GM12878 (cell line): ENCODE data around the gene FSIP1.

Source experiments
- ATF7 ChIP-seq: fragments of 450-650 bp; IDR thresholded peaks from 2 replicates; pipeline ENCODE4 v1.6.1; 2016; ENCODE audit warnings: low read depth, mild to moderate bottlenecking
- CREM ChIP-seq: IDR thresholded peaks from 2 replicates; pipeline ENCODE4 v1.6.1; 2014; ENCODE audit warnings: antibody characterized with exemption, low read depth
- E2F8 ChIP-seq: fragments of 450-650 bp; IDR thresholded peaks from 2 replicates; pipeline ENCODE4 v1.6.1; 2018; ENCODE audit warnings: mild to moderate bottlenecking, low read depth, moderate library complexity; ENCODE audit not compliant: partially characterized antibody
- E4F1 ChIP-seq: fragments of 450-650 bp; IDR thresholded peaks from 2 replicates; pipeline ENCODE4 v1.6.1; 2018; ENCODE audit warnings: borderline replicate concordance, mild to moderate bottlenecking; ENCODE audit not compliant: partially characterized antibody
- EGR1 ChIP-seq, 2 experiments: IDR thresholded peaks; 1 replicate in 1 of 2; 2 replicates in 1 of 2; pipeline ENCODE4 v1.6.1; 2011 to 2012; ENCODE audit warnings: low read depth in 2 of 2, low read length in 2 of 2, borderline replicate concordance in 1 of 2, mild to moderate bottlenecking in 1 of 2, moderate library complexity in 1 of 2
- MXI1 ChIP-seq: fragments of 150-350 bp; IDR thresholded peaks from 2 replicates; pipeline ENCODE4 v1.6.1; 2011; ENCODE audit warnings: low read depth, mild to moderate bottlenecking, inconsistent platforms, low read length, improper control_type of control experiment
- POLR2AphosphoS5 ChIP-seq: IDR thresholded peaks from 2 replicates; pipeline ENCODE4 v1.6.1; 2011; ENCODE audit warnings: mild to moderate bottlenecking, low read length, inconsistent platforms
- REST ChIP-seq: IDR thresholded peaks from 2 replicates; pipeline ENCODE4 v1.6.1; 2012; ENCODE audit warnings: mild to moderate bottlenecking, low read depth, low read length
- TAF1 ChIP-seq: IDR thresholded peaks from 2 replicates; pipeline ENCODE4 v1.6.1; 2011; ENCODE audit warnings: mild to moderate bottlenecking, low read depth, low read length, borderline replicate concordance
- TF ChIP-seq, protein P1 (sequence below), 3 experiments: IDR thresholded peaks in 2 of 3; conservative IDR thresholded peaks in 1 of 3; 2 replicates each; pipeline ENCODE4 v1.5.1; 2011; ENCODE audit warnings: low read depth in 3 of 3, low read length in 3 of 3, mild to moderate bottlenecking in 3 of 3, control low read depth in 2 of 3, moderate library complexity in 2 of 3, inconsistent platforms in 1 of 3, mixed read lengths in 1 of 3; ENCODE audit not compliant: control insufficient read depth in 2 of 3, insufficient read depth in 1 of 3; ENCODE audit errors: extremely low read depth in 1 of 3
- TF ChIP-seq, protein P2 (sequence below): IDR thresholded peaks from 2 replicates; pipeline ENCODE4 v1.6.1; 2012; ENCODE audit warnings: low read depth, low read length, improper control_type of control experiment

- TF ChIP-seq, protein P1, sequence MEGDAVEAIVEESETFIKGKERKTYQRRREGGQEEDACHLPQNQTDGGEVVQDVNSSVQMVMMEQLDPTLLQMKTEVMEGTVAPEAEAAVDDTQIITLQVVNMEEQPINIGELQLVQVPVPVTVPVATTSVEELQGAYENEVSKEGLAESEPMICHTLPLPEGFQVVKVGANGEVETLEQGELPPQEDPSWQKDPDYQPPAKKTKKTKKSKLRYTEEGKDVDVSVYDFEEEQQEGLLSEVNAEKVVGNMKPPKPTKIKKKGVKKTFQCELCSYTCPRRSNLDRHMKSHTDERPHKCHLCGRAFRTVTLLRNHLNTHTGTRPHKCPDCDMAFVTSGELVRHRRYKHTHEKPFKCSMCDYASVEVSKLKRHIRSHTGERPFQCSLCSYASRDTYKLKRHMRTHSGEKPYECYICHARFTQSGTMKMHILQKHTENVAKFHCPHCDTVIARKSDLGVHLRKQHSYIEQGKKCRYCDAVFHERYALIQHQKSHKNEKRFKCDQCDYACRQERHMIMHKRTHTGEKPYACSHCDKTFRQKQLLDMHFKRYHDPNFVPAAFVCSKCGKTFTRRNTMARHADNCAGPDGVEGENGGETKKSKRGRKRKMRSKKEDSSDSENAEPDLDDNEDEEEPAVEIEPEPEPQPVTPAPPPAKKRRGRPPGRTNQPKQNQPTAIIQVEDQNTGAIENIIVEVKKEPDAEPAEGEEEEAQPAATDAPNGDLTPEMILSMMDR (IDR thresholded peaks at IDR 0.05 in 2 of 3, conservative IDR thresholded peaks at IDR 0.05 in 1 of 3; ENCODE audit: control insufficient read depth in 2 of 3, extremely low read depth in 1 of 3, insufficient read depth in 1 of 3, low read depth in 3 of 3, low read length in 3 of 3) = no peak
- TF ChIP-seq ATF7 (no peak), TAF1 (no peak), MXI1 (no peak), POLR2AphosphoS5 (no peak), E2F8 (no peak), CREM (no peak), E4F1 (no peak), REST (no peak), EGR1 (IDR thresholded peaks at IDR 0.05; ENCODE audit: borderline replicate concordance in 1 of 2, low read depth in 2 of 2, low read length in 2 of 2) (no peak)
- TF ChIP-seq, protein P2, sequence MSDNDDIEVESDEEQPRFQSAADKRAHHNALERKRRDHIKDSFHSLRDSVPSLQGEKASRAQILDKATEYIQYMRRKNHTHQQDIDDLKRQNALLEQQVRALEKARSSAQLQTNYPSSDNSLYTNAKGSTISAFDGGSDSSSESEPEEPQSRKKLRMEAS = no peak
Measured at GRCh38 chr15:39668457-39668856, 114.2 kb downstream of the FSIP1 start.
